Heart left ventricle (tissue), 13 donors: ENCODE data around the gene KRT81.

Source experiments
- POLR2A ChIP-seq, 2 donors: fragments of 450-650 bp; IDR thresholded peaks; one replicate each; pipeline ENCODE4 v1.6.1; 2017; ENCODE audit warnings: antibody characterized with exemption in 2 of 2, mild to moderate bottlenecking in 2 of 2, moderate library complexity in 2 of 2
- TF ChIP-seq, protein P1 (sequence below), 12 donors: fragments of 200-600 bp; sonication (generic) in 4 of 12; IDR thresholded peaks; one replicate each; pipeline versions ENCODE4 v1.5.0 to v1.8.0; 2018 to 2022; ENCODE audit warnings: antibody characterized with exemption in 12 of 12, mild to moderate bottlenecking in 5 of 12
- donor health status: ischemic (EF 13 %, LVEDD 7.1; RV severe dilation, severe dysfunction).
- donor health status: DM: no; HTN: yes; CAD: no.
- donor health status: DM: no; HTN: no; CAD: no.
- donor health status: ischemic (EF 25% LVEDD 6.9; RV normal size, moderate dysfunction).
- donor health status: ischemic (EF 25% LVEDD 5.7; RV mildly dilated, moderate dysfunction).
- donor health status: ischemic (EF 35%, LVEDD 5.7; RV mildly dilated, moderate dysfunction).
- donor health status: nonischemic (EF 11% LVEDD 7.7; RV severe dilation, severe dysfunction).
- donor health status: DM: yes; HTN: yes; CAD: no.
- donor health status: PGD.
- donor health status: ischemic (EF 29% LVEDD 5.4; RV normal size, mild dysfunction).
- donor health status: nonischemic (EF 23%, LVEDD 6.1; RV moderate dilation, normal function).

DNA sequence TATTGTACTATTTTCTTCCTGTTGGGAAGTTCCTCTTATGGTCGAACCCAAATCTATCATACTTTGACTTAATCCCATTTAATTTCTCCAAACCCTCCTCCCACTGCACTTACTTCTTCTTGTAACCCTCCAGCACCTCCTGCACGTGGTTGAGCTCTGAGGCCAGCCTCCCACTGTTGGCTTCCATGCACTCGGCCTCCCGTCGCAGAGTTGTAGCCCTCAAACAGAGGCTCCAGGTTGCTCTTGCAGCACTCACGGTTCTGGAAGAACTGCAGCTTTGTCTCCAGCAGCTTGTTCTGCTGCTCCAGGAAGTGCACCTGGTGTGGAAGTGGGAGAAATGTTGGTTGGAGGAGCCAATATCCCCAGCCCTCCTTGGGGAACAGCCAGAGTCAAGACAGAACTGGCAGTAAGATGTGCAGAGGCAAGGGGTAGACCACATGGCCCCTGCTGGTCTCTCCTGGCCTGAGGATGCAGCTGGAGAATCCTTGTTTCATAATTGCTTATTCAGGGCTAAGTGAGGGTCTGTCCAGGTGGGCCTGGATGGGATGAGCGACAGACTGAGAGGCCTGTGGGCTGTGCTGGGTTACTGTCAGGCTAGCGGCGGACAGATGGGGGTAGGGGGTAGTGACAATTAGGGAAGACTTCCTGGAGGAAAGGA lies 35.3 kb downstream of the KRT81 start:
- TF ChIP-seq, protein P1, sequence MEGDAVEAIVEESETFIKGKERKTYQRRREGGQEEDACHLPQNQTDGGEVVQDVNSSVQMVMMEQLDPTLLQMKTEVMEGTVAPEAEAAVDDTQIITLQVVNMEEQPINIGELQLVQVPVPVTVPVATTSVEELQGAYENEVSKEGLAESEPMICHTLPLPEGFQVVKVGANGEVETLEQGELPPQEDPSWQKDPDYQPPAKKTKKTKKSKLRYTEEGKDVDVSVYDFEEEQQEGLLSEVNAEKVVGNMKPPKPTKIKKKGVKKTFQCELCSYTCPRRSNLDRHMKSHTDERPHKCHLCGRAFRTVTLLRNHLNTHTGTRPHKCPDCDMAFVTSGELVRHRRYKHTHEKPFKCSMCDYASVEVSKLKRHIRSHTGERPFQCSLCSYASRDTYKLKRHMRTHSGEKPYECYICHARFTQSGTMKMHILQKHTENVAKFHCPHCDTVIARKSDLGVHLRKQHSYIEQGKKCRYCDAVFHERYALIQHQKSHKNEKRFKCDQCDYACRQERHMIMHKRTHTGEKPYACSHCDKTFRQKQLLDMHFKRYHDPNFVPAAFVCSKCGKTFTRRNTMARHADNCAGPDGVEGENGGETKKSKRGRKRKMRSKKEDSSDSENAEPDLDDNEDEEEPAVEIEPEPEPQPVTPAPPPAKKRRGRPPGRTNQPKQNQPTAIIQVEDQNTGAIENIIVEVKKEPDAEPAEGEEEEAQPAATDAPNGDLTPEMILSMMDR (IDR thresholded peaks at IDR 0.05), result no peak
- no peak for TF ChIP-seq POLR2A (IDR thresholded peaks at IDR 0.05)
